ENCODE results near the gene TSPAN17.
"Not testable (repeated sequence)": the region's sequence is repeated elsewhere in the genome, so short reads cannot be mapped to it uniquely, and the experiment has no call there.

TSPAN17 gene, protein sequence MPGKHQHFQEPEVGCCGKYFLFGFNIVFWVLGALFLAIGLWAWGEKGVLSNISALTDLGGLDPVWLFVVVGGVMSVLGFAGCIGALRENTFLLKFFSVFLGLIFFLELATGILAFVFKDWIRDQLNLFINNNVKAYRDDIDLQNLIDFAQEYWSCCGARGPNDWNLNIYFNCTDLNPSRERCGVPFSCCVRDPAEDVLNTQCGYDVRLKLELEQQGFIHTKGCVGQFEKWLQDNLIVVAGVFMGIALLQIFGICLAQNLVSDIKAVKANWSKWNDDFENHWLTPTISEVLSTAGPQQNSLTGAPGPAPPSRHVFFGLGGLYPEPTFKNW

DNA sequence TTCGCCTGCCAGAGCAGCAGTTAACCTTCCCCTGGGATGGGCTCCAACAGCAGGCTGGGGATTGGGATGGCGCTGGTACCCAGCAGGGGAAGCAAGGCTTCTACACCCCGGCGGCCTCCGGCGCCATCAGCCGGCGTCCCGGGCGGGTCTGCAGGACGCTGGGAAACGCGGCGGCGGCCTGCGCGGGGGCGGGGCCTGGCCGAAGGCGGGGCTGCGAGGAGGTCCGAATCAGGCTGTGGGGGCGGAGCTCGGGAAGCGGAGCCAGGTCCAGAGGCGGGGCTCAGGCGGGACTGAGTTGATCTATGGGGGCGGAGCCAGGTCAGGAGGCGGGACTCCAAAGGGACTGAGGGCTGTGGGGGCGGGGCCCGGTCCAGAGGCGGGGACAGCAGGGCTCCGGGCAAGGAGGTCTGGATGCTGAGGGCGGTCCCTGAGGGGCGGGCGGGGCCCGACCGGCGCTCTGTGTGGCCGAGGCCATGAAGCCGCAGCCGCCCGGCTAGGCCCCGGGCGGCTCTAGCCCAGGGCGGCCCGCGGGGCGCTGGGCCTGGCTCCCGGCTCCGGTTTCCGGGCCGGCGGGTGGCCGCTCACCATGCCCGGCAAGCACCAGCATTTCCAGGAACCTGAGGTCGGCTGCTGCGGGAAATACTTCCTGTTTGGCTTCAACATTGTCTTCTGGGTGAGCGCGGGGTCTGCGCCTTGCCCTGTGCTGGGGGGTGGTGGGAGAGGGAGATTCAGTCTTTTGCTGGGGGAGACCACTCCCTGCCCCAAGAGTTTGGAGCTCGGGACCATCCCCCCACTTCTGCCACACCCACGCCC is at the start of gene TSPAN17:
TSPAN17 (plus strand) TSS at position 455 of the 813 bp plus-strand sequence; CDS start at position 587, 132 bp downstream.
- FAIRE-seq = no peak

DNA sequence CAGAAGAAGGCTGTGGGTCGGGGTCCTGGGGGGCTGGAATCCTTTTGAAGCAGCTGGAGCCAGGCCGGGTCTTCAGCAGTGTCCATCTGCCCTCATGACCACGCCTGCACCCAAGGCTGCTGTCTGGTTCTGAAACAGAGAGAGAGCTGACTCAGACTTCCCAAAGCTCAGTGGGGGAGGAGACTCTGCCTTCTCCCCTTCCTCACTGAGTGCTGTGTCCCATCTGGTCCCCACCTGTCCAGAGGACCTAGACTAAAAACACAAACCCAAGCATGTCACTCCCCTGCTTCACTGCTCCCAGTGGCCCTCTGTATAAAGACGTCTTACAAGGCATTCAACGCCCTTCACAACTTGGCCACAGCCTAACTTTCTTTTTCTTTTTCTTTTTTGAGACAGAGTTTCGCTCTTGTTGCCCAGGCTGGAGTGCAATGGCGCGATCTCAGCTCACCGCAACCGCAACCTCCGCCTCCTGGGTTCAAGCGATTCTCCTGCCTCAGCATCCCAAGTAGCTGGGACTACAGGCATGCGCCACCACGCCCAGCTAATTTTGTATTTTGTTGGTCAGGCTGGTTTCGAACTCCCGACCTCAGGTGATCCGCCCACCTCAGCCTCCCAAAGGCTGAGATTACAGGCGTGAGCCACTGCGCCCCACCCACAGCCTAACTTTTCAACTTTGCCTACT is 47.4 kb upstream of the TSPAN17 start:
- not testable (repeated sequence) for FAIRE-seq

DNA sequence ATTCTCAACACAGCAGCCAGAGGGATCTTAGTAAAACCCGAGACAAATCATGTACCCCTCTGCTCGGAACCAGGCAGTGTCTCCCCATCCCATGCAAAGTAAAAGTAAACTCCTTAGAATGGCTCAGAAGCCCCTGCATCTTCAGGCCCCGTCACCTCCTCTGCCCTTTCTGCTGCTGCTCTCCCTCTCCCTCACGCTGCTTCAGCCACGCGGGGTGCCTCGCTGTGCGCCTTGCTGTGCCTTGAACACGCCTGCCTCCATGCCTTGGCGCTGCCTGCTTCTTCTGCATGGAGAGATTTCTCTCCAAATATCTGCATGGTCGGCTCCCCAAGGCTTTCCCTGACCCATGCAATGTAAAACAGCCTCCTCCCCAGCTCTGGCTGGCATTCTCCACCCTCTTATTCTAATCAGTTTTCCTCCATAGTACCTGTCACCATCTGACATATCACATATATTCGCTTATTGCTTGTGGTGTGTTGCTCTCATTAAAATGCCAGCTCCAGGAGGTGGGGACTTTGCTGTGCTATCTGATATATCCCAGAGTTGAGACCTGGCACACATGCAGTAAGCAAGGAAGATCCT is 45.3 kb upstream of the TSPAN17 start:
- FAIRE-seq = no peak

DNA sequence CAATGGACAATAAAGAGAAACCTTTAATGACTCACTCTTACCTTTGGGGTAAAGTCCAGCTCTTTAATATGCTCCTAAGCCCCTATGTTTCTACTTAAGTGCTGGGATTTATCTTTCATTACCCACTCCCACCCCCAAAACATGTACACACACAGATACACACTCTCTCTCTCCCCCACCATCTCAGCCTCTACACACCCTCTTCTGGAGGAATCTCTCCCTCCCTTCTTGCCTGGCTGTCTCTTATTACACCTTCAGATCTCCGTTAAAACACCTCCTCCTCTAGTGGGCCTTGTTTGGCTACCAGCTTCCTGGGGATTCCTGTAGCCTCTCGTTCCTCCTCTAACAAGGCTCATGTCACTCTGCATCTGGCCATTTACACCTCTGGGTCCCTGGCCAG is 44.2 kb upstream of the TSPAN17 start:
- no peak for FAIRE-seq

DNA sequence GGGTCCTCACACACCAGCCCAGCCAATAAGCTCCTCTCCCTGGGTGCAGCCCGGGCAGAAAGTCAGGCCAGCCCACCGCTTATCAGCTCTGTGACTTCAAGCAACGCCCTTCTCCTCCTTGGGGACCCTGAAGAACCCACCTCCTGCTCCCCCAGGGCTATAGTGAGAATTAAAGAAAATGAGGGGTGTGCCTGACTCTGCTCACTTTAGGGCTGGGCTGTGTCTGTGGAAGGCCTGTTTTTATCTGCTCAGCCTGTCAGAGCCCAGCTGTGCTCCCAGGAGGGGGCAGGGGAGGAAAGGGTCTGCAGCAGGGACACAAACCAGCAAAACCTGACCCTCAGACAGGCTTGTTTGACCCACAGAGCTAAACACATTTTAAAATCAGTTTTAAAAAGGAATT is 41.3 kb upstream of the TSPAN17 start:
- FAIRE-seq = no peak

DNA sequence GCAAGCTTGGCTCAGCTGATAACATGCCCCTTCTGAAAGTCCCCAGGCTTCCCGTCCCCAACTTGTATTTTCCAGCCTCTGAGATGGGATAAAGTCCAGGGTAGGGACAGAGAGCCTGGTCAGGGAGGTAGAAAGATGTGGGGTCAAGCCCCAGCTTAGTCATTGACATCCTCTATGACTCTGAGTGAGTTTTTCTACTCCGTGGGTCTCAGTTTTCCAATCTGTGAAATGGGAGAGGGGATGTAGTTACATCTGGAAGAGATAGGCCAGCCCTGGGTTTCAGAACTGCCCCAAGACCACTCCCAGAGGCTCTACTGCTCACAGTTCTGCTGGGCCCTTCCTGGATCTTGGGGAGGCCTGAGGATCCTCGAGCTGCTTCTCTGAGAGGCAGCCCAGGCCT is 40.4 kb upstream of the TSPAN17 start:
- FAIRE-seq = no peak

DNA sequence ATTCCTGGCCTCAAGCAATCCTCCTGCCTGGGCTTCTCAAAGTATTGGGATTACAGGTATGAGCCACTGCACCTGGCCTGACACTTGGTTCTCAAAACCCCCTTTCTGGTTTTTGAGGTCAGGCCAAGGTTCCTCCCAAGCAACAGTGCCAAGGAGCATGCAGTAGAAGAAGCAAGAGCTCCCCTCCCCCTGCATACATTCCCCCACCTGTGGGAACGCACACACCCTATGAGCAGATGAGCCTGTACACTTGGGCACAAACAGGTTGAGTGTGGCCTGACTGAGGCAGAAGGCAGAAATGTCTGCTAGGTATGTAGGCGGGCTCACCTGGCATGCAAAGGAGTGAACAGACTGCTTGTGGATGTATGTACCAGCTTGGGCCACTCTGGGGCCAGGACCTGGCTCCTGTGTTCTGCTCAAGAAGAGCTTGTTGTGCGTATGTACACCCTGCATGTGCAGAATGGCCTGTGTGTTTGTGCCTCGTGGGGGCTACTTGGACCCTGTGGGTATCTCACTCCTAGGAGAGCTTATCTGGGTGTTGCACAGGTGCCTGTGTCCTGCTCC is 39.1 kb upstream of the TSPAN17 start:
- no peak for FAIRE-seq

DNA sequence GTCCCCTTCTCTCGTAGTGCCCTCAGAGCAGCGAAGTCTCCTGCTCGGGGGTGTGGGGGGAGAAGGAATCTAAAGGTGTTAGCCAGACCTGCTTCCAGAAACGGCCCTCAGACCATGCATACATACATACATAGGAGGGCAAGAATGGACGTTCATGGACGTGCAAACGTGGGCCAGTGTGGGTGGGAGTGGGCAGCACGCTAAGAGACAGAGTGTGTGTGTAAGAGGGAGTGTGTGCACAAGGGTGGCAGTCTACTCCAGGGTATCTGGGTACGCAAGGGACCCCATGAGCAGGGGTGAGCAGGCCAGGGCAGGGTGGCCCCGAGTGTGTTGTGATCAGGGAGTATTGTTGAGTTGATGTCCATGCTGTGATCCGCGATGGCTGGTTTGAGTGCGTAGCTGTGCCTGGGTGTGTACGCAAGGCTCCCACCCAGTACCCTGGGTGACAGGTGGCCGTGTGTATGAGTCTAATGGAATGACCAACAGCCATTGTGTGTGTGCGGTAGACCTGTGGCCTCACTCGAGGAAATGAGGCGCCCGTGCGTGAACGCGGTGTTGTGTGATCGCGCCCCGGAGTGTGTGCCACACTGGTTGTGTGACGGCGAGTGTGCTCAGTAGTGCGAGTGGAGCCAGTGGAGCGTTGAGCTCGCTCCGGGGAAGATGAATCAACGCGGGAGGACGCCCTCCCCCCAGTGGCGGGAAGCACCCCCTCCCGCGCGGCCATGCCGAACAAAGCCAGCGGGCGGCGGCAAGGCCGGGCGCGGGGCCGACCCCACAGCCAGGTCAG is 38.2 kb upstream of the TSPAN17 start:
- FAIRE-seq = no peak

DNA sequence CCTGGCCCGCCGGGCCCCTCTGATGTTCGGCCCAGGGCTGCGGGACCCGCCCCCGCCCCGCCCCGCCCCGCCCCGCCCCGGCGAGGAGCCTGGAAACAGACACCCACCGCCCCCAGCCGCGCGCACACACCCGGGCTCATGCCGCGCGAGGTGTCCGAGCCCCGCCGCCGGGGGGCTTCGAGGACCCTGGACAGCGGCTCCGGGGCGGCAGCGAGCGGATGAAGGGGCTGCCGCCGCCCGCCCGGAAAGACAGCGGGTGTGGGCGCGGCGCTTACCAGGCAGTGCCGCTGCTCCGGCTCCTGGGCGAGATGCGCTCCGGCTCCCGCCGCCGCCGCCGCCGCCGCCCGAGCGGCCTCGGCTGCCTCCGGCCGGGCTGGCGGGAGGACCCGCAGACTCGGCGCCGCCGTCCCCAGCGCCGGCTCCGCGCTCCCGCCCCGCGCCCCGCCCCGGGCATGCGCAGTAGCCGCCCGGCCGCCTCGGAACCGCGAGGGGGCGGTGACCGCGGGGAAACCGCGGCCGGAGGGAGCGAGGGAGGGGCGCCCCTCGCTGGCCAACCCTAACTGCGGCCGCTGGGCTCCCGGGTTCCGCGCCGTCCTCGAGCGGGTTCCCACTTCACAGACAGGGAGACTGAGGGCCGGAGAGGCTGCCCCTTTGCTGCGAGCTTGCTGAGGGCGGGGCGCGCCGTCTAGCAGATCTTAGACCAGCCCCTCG is 37.4 kb upstream of the TSPAN17 start, which contains the start of gene GPRIN1:
GPRIN1 (minus strand) TSS at position 433 of the 711 bp plus-strand sequence. CDS start 10,322 bp downstream, outside the sequence.
- no peak for FAIRE-seq

DNA sequence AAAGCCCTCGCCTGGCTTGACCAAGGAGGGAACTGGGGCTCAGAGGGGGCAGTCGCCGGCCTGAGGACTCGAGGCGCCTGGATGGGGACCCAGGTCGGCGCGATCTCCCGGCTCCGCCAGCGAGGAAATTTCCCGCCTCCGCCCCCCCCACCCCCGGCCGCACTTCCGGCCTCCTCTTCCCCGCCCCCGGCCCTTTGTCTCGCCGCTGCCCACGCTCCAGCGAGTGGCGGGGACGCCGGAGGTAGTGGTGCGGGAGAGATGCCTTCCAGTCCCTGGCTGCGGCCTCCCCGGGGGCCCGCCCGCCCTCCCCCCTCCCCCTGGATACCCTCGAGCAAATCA is 36.9 kb upstream of the TSPAN17 start:
- FAIRE-seq = no peak

DNA sequence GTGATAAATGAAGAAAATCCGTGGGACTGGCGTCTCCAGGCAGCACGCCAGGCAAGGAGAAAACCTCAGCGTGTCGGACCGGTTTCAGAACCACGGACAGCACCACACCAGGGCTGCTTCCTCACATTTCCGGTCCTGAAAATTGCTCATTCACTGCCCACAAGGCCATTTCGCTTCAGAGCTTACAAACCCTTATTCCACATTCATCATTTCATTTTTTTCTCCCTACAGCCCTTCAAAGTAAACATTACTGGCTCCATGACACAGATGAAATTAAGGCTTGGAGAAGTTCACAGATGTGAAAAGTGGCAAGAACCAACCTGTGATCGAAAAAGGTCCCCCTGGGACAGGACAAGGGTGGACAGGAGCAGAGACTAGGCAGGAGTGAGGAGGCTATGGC is 35.8 kb upstream of the TSPAN17 start:
- no peak for FAIRE-seq

DNA sequence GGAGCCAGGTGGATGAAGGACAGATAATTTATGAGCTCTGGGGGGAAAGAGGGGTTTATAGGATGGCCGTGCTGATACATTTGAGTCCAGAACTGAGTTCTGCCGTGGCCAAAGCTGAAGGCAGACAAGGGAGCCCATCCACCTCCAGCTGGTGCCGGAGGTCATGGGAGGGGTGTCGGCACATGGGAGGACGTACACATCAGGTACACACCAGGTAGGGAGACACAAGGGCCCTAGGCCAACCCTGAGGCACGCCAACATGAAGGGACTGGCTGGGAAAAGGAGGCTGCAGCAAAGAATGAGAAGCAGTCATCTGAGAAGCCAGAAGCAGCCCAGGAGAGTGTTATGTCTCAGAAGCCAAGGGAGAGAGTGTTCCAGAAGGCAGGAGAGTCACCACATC is 35.3 kb upstream of the TSPAN17 start:
- FAIRE-seq = no peak

DNA sequence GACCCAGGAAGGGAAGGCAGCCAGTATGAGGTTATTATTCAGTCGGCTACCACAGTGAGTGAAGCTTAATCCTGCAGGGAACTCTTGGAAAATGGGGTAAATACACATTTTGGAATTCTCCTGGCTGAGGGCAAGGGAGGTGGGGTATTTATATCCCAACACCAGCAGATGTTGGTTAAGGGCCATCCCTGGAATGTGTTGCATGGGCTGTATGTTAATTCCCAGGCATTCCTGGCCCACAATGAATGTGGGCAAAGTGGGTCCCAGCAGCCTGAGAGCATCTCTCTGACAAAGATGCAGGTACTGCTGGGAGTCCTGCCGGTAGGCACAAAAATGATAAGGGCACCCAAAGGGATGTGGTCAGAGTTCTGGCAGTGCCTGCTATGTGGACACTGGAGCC is 34.4 kb upstream of the TSPAN17 start:
- FAIRE-seq = no peak

DNA sequence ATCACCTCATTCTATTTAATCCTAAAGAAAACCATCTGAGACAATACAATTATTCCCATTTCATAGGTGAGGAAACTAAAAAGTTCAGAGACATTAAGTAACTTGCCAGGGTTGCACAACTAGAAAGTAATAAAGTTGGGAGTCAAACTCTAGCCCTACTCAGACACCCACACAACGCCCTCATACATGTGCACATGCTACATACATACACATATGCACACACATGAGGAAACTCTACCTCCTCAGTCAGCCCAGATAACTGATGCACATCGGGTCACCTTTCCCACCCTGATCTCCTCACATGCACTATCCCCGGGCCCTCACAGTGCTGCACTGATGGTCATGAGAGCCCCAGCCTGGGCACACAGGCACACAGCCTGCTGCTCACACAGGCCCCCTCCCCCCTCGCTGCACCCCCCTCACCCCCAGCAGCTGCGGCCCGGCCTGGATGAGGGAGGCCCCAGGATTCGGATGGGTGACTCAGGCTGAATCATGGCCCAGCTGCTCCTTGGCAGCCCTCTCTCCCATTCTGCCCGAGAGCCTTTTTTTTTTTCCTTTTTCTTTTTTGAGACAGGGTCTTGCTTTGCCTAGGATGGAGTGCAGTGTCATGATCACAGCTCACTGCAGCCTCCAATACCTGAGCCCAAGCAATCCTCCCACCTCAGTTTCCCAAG is 32.3 kb upstream of the TSPAN17 start:
- FAIRE-seq = no peak

DNA sequence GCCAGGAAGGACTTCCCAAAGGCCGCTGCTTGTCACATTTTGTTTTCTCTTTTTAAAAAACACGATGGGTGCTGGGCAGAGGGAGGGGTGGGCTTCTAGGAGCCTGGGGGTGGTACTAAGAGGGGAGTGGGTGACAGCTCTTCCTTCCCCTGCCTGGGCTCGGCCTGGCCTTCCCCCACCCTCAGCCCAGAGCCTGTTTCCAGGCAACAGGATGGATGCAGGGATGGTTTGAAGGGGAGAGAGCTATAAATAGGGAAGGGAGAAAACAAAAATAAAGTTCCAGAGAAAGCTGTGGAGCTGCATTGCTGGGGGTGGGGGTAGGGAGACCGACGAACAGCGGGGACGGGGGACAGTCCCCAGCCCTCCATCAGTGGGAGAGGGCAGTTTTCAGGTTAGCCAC is 30.8 kb upstream of the TSPAN17 start:
- no peak for FAIRE-seq

DNA sequence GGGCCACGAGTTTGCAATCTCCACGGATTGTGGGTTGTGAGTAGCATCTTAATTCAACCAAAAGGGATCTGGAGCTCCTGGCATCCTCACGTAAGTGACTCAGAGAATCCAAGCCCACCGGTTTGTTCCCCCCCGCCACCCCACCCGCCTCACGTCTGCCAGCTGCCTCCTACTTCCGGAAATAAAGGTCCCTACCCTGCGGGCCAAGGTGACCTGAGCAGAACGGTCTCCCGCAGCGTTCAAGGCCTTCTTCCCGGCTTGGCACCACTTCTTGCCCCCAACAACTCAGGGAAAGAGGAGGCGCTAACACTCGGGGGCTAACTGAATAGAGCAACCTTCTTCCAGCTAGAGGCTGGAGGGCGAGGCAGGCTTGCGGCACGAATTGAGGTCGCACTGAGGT is 28.5 kb upstream of the TSPAN17 start:
- no peak for FAIRE-seq

DNA sequence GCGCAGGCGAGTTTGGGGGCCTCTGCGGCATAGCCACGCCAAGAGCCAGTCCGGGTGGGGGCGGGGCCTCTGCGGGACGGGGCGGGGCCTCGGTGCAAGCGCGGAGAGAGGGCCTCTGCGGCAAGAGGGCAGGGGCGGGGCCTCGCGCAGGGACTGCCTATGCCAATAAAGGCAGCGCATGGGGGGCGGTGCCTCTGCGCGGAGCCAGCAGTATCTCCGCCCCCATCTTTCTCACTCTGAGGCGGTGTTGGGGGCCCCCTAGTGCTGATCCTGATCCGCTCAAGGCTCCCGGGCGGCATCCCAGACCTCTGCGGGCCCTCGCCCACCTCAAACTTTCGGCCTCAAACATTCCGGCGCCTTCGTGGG is 28.1 kb upstream of the TSPAN17 start:
- FAIRE-seq = no peak

DNA sequence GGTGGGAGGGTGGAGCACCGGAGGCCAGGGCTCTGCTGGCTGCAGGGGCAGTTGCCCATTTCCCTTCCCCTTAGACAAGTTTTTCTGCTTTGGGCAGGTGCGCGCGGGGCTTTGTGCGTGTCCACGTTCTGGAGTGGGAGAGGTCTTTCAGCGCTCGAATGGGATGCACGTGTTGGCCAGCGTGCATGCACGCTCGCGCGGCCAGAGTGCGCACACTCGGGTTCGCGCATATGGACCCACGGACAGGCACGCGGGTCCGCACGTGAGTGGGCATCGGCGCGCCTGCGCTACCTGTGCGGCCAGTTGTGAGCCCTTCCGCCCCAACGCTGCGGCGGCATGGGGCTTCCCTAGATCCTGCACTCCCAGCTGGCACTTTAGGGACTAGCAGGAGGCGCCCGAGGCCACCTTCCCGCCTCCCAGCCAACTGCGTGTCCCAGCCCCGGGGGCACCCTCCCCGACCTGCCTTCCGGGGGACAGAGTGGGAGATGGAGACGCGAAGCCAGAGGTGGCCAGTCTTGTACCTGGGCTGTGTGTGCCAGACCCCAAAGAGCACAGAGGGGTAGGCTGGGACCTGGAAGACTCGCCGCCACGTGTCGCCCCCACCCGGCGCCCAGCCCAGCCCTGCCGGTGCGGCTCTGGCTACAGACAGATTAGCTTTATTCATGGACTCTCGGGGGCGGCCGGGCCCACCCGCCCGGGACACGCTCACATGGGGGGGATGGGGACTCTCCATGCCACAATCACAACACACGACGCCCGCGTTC is 27.5 kb upstream of the TSPAN17 start:
- no peak for FAIRE-seq

DNA sequence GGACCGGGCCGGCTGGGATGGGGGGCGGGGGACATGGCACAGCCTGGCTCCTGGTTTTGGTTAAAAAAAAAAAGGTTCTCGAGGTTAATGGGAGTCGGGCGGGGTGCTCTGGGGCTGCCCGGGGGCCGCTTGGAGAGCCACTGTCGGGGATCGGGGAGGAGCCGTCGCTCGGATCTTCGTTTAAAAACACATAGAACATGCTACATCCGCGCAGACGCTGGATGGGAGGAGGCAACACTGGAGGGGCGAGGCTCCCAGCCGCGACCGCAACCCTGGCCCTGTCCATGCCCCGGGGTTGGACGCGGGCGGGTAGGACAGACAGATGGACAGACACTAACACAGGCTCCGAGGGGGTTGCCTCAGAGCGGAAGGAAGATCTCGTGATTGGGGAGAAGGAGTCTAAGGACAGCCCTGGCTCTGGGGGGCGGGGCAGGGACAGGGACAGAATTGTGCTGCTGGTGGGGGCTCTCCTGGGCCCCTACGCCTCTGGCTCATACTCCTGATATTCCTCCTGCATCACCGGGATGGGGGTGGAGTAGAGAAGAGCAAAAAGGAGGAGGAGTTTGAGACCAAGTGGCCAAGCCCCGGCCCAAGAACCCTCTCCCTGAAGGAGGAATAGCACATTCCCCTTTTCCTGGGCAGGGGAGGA is 26.8 kb upstream of the TSPAN17 start:
- no peak for FAIRE-seq

All from colon (tissue), 2 donors.